Ishikawa (cell line): ENCODE data around the gene CDRT4.

Source experiments
- CEBPB ChIP-seq: IDR thresholded peaks from 2 replicates; pipeline ENCODE4 v1.6.1; 2012
- CREB1 ChIP-seq: IDR thresholded peaks from 2 replicates; pipeline ENCODE4 v1.6.1; 2012; ENCODE audit warnings: low read depth
- EGR1 ChIP-seq: IDR thresholded peaks from 2 replicates; pipeline ENCODE4 v1.6.1; 2012
- EP300 ChIP-seq: IDR thresholded peaks from 2 replicates; pipeline ENCODE4 v1.6.1; 2012; ENCODE audit warnings: borderline replicate concordance
- FOXM1 ChIP-seq: IDR thresholded peaks from 2 replicates; pipeline ENCODE4 v1.6.1; 2012; ENCODE audit warnings: low read depth, borderline replicate concordance
- NFIC ChIP-seq: IDR thresholded peaks from 2 replicates; pipeline ENCODE4 v1.6.1; 2012
- RAD21 ChIP-seq: IDR thresholded peaks from 2 replicates; pipeline ENCODE4 v1.6.1; 2012; ENCODE audit warnings: low read depth
- TAF1 ChIP-seq: IDR thresholded peaks from 2 replicates; pipeline ENCODE4 v1.6.1; 2012; ENCODE audit warnings: low read depth, mild to moderate bottlenecking
- TCF12 ChIP-seq: IDR thresholded peaks from 2 replicates; pipeline ENCODE4 v1.6.1; 2012; ENCODE audit warnings: low read depth
- TEAD4 ChIP-seq: IDR thresholded peaks from 2 replicates; pipeline ENCODE4 v1.6.1; 2012
- YY1 ChIP-seq: IDR thresholded peaks from 2 replicates; pipeline ENCODE4 v1.6.1; 2012; ENCODE audit warnings: low read depth
- ZBTB7A ChIP-seq: IDR thresholded peaks from 2 replicates; pipeline ENCODE4 v1.6.1; 2012; ENCODE audit warnings: low read depth
- TF ChIP-seq, protein P1 (sequence below): IDR thresholded peaks from 2 replicates; pipeline ENCODE4 v1.6.1; 2012; ENCODE audit warnings: low read depth, mild to moderate bottlenecking
- TF ChIP-seq, protein P2 (sequence below): IDR thresholded peaks from 2 replicates; pipeline ENCODE4 v1.6.1; 2012
- TF ChIP-seq, protein P3 (sequence below): IDR thresholded peaks from 2 replicates; pipeline ENCODE4 v1.6.1; 2012

The CDRT4 gene

GRCh38 chr17:15398736-15399331, 68.6 kb downstream of the CDRT4 start:
- TF ChIP-seq NFIC (no peak), FOXM1 (no peak), EP300 (no peak), TCF12 (no peak), EGR1 (no peak), YY1 (no peak), RAD21 (no peak), TEAD4 (no peak), CEBPB (no peak), TAF1 (no peak), ZBTB7A (no peak), CREB1 (no peak)
- TF ChIP-seq, protein P1, sequence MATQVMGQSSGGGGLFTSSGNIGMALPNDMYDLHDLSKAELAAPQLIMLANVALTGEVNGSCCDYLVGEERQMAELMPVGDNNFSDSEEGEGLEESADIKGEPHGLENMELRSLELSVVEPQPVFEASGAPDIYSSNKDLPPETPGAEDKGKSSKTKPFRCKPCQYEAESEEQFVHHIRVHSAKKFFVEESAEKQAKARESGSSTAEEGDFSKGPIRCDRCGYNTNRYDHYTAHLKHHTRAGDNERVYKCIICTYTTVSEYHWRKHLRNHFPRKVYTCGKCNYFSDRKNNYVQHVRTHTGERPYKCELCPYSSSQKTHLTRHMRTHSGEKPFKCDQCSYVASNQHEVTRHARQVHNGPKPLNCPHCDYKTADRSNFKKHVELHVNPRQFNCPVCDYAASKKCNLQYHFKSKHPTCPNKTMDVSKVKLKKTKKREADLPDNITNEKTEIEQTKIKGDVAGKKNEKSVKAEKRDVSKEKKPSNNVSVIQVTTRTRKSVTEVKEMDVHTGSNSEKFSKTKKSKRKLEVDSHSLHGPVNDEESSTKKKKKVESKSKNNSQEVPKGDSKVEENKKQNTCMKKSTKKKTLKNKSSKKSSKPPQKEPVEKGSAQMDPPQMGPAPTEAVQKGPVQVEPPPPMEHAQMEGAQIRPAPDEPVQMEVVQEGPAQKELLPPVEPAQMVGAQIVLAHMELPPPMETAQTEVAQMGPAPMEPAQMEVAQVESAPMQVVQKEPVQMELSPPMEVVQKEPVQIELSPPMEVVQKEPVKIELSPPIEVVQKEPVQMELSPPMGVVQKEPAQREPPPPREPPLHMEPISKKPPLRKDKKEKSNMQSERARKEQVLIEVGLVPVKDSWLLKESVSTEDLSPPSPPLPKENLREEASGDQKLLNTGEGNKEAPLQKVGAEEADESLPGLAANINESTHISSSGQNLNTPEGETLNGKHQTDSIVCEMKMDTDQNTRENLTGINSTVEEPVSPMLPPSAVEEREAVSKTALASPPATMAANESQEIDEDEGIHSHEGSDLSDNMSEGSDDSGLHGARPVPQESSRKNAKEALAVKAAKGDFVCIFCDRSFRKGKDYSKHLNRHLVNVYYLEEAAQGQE: no peak
- TF ChIP-seq, protein P2, sequence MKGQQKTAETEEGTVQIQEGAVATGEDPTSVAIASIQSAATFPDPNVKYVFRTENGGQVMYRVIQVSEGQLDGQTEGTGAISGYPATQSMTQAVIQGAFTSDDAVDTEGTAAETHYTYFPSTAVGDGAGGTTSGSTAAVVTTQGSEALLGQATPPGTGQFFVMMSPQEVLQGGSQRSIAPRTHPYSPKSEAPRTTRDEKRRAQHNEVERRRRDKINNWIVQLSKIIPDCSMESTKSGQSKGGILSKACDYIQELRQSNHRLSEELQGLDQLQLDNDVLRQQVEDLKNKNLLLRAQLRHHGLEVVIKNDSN: no peak
- TF ChIP-seq, protein P3, sequence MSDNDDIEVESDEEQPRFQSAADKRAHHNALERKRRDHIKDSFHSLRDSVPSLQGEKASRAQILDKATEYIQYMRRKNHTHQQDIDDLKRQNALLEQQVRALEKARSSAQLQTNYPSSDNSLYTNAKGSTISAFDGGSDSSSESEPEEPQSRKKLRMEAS: no peak

GRCh38 chr17:15398291-15398690, 69.1 kb downstream of the CDRT4 start:
- no peak for TF ChIP-seq CEBPB
- TF ChIP-seq NFIC: peak; percentile 47

DNA sequence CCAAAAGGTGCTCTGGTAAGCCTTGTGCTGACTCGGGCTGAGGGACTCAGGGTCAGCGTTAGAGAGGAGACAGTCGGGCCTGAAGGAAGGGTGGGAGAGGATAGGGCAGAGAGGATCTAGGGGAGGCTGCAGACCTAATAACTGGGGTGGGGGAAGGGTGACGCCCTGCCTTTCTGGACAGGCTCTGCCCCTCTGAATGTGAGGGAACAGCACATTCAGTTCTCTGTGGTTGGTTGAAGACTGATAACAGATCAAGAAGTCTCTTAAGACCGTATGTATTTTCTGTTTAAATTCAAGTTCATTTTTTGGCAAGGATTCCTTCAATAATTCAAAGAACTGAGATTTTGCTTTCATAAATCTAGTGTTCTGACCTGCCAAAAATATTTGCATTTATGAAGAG, 69.8 kb downstream of the CDRT4 start:
- no peak for TF ChIP-seq TAF1

DNA sequence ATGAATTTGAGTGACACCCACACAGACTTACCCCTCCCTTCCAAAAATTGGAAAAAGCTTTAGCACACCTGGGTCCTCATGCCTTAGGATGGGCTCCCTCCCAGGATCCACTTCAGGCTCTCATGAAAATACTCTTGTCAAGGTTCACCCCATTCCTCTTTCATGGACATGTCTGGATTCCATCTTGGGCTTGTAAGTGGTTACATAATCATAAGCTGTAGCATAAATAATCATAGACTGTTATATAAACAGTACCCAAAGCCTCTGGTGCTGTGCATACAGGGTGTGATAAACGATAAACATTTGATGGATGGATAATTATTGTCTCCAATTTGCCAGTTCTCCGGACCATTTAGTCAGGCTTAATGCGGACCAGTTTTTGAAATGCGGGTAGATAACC, 72.3 kb downstream of the CDRT4 start:
- TF ChIP-seq TEAD4 (no peak), YY1 (no peak), CEBPB (no peak), EP300 (no peak), ZBTB7A (no peak), TCF12 (no peak), TAF1 (no peak), EGR1 (no peak), RAD21 (no peak)
- TF ChIP-seq, protein P2: no peak
- TF ChIP-seq, protein P1: no peak

GRCh38 chr17:15393414-15393813, 74.0 kb downstream of the CDRT4 start:
- TF ChIP-seq FOXM1: no peak
- no peak for TF ChIP-seq RAD21
- no peak for TF ChIP-seq NFIC
- TF ChIP-seq, protein P3: no peak
- no peak for TF ChIP-seq CEBPB
- TF ChIP-seq, protein P1: no peak
- no peak for TF ChIP-seq TEAD4
- no peak for TF ChIP-seq TCF12
- no peak for TF ChIP-seq EP300
- no peak for TF ChIP-seq ZBTB7A
- no peak for TF ChIP-seq EGR1
- TF ChIP-seq, protein P2: no peak
- no peak for TF ChIP-seq YY1
- TF ChIP-seq CREB1: no peak
- no peak for TF ChIP-seq TAF1
